Stomach (tissue), 4 donors: Measurements from ENCODE around the gene MLH3.

Experiments used
- CTCF ChIP-seq, 7 experiments: fragments of 450-650 bp in 4 of 7; fragments of 200-600 bp in 3 of 7; sonication (generic) in 3 of 7; IDR thresholded peaks; one replicate each; pipeline ENCODE4 v1.5.1; 2016 to 2019; ENCODE audit warnings: antibody characterized with exemption in 7 of 7, control low read depth in 2 of 7, mild to moderate bottlenecking in 1 of 7
- EP300 ChIP-seq: sonication (generic); formaldehyde crosslinking; IDR thresholded peaks from one replicate; pipeline ENCODE4 v1.6.1; 2017; ENCODE audit warnings: antibody characterized with exemption
- POLR2A ChIP-seq, 4 donors: fragments of 450-650 bp; IDR thresholded peaks; one replicate each; pipeline ENCODE4 v1.6.1; 2016; ENCODE audit warnings: antibody characterized with exemption in 4 of 4, control low read depth in 2 of 4, mild to moderate bottlenecking in 1 of 4, moderate library complexity in 1 of 4

DNA sequence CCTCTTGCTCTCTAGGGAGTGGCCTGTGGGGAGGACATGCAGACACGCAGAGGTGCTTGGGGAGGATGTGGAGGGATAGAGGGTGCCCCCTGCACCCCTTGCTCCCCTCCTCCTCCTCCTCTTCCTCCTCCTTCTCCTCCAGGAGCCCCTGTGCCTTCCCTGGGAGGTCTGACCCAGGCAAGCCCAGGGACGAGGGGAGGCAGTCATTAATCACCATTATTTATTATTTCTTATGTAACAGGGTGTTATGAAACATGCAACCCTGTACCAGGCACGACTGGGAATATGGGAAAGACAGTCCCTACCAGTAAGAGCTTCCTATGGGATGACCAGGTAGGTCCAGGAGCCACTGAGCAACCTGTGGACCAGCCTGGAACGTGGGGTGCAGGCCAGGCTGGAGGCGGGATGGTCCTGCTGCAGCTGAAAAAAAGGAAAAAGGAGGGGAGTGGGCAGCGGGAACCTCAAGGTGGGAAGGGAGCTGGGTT is 73.3 kb downstream of the MLH3 start:
- TF ChIP-seq CTCF (IDR thresholded peaks at IDR 0.05) (no peak), POLR2A (IDR thresholded peaks at IDR 0.05) (no peak), EP300 (no peak)
